ENCODE data around the gene PPP2R2C.

- TF ChIP-seq, protein P1, sequence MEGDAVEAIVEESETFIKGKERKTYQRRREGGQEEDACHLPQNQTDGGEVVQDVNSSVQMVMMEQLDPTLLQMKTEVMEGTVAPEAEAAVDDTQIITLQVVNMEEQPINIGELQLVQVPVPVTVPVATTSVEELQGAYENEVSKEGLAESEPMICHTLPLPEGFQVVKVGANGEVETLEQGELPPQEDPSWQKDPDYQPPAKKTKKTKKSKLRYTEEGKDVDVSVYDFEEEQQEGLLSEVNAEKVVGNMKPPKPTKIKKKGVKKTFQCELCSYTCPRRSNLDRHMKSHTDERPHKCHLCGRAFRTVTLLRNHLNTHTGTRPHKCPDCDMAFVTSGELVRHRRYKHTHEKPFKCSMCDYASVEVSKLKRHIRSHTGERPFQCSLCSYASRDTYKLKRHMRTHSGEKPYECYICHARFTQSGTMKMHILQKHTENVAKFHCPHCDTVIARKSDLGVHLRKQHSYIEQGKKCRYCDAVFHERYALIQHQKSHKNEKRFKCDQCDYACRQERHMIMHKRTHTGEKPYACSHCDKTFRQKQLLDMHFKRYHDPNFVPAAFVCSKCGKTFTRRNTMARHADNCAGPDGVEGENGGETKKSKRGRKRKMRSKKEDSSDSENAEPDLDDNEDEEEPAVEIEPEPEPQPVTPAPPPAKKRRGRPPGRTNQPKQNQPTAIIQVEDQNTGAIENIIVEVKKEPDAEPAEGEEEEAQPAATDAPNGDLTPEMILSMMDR (IDR thresholded peaks at IDR 0.05; ENCODE audit: borderline replicate concordance, extremely low read depth, low read length, poor library complexity, severe bottlenecking): no peak
- no peak for TF ChIP-seq EZH2 (IDR thresholded peaks at IDR 0.05; ENCODE audit: borderline replicate concordance, low read depth, low read length, severe bottlenecking)
These were observed 57.8 kb downstream of the PPP2R2C start for GRCh38 chr4:6414578-6414977.
